Islet precursor cell (in vitro differentiated cells): ENCODE data around the gene CYP2A13.
"Not testable (repeated sequence)": the region's sequence is repeated elsewhere in the genome, so short reads cannot be mapped to it uniquely, and the experiment has no call there.

ENCODE experiments used
- DNase-seq: peaks from one replicate; pipeline ENCODE4 v3.0.0-alpha.2; 2018

Gene CYP2A13, protein sequence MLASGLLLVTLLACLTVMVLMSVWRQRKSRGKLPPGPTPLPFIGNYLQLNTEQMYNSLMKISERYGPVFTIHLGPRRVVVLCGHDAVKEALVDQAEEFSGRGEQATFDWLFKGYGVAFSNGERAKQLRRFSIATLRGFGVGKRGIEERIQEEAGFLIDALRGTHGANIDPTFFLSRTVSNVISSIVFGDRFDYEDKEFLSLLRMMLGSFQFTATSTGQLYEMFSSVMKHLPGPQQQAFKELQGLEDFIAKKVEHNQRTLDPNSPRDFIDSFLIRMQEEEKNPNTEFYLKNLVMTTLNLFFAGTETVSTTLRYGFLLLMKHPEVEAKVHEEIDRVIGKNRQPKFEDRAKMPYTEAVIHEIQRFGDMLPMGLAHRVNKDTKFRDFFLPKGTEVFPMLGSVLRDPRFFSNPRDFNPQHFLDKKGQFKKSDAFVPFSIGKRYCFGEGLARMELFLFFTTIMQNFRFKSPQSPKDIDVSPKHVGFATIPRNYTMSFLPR

DNA sequence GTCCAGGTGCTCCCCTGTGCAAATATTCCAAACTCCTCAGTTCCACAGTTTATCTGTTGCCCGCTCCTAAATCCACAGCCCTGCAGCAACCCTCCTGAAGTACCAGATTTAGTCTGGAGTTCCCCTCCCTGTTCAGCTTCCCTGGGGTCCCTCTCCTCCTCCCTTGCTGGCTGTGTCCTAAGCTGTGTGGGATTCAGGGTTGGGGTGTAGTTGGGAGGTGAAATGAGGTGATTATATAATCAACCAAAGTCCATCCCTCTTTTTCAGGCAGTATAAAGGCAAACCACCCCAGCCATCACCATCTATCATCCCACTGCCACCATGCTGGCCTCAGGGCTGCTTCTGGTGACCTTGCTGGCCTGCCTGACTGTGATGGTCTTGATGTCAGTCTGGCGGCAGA lies at the start of gene CYP2A13:
CYP2A13 (plus strand) TSS at position 301 of the 400 bp plus-strand sequence; CDS start at position 322, 21 bp downstream.
- no peak for DNase-seq

DNA sequence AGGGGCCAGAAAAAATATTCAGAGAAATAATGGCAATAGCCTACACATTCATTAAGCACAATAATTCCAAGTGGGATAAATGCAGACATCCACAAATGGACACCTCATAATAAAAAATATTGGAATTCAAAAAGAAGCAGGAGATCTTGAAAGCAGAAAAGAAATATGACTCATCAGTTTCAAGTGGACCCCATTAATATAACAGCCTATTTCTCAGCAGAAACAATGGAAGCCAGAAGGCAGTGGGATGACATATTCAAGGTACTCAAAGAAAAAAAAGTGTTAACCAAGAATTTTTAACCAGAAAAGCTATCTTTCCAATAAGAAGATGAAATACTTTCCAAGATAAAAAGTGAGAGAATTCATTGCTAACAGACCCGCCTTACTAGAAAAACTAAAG lies 48.4 kb upstream of the CYP2A13 start:
- DNase-seq, result no peak

DNA sequence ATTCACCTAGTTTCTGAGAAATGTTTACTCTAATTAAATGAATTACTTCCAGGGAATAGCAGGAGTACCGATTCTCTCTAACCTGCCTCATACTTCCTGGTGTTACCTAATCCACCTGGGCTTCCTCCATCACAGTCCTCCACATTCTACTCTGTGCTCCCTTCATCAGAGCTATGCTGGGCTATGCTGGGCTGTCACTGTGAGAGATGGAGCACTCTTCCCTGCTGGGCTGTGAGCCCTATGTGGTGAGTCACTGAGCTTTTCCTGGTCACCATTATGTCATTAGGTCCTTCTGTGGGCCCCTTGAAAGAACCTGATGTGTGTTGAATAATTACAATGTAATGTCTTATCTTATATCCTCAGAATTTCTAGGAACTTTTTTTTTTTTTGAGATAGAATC lies 43.2 kb upstream of the CYP2A13 start:
- DNase-seq, result not testable (repeated sequence)

DNA sequence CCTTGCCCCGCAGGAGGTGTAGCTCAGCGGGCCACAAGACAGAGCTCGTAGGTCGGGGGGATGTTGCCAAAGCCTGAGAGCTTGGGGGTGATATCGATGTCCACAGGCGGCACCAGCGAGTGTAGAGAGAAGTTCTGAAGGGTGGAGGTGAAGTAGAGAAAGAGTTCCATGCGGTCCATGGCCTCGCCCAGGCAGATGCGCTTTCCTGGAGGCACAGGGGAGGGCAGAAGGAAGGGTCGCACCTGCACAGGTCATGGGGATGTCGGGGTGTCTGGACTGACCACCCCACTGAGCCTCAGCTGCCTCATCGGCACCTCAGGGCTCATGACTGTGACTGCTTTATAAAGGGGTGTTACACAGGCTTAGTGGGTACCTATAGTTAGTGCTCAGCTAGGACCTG lies 37.8 kb upstream of the CYP2A13 start:
- DNase-seq, result no peak

DNA sequence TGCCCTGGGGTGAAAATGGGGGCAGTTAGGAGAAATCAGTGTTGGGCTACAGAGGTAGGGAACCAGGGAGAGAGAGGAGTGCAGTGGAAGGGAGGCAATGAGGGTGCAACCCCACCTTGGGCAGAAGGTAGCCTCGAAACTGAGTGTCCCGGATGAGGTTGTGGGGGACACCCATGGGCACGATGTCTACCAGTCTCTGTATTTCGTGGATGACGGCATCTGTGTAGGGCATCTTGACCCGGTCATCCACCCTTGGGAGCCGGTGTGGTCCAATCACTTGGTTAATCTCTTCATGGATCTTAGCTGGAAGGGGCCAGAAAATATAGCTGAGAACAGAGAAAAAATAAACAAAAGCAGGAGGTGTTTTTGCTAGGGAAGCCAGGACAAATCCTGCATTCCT lies 36.1 kb upstream of the CYP2A13 start:
- DNase-seq, result not testable (repeated sequence)

DNA sequence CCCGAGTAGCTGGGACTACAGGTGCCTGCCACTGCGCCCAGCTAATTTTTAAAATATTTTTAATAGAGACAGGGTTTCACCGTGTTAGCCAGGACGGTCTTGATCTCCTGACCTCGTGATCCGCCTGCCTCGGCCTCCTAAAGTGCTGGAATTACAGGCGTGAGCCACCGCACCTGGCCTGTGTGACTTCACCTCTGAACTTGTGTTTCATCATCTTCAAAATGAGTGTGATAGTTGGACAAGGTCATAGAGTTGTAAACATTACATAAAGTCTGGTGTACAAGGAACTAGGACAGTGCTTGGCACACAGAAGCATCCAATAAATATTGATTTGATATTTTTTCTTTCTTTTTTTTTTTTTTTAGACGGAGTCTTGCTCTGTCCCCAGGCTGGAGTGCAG lies 34.9 kb upstream of the CYP2A13 start:
- DNase-seq, result not testable (repeated sequence)

DNA sequence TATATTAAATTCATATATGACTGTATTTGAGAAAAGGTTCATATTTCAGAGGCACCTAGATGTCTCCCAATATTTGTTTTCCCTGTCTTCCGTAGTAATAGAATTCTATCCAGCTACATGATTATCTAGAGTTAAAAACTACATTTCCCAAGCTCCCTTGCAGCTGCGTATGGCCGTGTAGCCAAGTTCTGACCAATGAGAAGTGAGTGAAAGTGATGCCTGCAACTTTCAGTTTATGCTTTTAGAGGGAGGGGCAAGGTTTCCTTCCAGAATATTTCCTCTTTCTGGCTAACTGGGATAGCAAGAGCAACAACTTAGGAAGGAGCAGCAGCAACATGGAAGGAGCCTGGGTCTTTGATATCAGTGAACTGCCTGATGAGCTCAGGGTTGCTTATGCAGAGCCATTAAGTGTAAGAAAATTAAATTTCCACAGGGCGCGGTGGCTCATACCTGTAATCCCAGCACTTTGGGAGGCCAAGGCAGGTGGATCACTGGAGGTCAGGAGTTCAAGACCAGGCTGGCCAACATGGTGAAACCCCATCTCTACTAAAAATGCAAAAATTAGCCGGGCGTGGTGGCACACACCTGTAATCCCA lies 23.2 kb upstream of the CYP2A13 start:
- DNase-seq, result no peak

DNA sequence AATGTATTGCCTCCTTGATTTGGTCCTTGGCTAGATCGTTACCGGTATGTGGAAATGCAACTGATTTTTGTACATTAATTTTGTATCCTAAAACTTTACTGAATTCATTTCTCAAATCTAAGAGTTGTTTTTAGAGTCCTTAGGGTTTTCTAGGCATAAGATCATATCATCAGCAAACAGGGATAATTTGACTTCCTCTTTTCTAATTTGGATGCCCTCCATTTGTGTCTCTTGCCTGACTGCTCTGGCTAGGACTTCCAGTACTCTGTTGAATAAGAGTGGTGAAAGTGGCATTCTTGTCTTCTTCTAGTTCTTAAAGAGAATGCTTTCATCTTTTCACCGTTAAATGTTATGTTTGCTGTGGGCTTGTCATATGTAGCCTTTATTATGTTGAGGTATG lies 12.0 kb upstream of the CYP2A13 start:
- DNase-seq, result no peak

DNA sequence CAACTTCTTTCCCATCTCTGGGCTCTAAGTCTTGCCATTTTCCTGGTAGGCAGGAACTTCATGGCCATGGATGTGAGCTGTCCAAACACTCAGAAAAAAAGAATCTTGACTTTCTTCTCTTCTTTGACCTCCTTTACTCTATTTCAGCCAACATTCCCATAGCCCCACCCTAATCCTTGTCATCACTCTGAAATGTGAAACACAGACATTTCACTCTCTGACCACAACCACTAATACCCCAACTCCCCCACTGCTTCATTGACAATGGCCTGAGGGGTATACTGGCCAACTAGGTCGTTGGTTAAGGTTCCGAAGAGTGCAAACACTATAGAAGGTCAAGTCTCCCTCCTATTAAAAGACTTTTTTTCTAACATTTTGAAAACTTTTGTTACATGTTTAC lies 4.7 kb upstream of the CYP2A13 start:
- DNase-seq, result peak; percentile 60

DNA sequence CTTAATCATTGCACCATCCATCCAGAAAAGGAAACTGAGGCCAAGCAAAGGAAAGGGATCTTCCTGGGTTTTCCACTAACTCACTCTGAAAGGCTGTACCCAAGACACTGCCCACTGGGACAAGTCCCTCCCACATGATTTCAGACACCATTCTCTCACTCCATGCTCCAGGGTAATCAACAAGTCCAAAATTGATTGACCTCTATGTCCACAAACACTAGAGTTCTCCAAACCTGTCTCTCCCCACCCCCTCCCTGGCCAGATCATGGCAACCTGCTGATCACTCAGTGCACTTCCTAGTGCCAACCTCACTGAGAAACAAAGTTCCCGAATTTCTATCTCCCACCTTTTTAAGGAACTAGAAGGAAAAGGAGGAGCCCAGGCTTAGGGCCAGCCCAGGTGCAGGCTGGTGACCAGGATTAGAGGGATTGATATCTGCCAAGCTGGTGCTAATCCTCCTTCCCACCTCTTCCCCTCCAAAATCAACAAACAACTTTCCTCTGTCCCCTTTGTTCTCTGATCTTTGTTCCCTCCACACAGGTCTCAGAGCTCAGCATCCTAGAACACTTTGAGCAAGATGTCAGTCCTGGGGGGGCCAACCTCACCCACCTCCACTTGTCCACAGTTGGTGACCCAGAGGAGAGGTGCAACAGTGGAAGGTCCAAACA lies 2.4 kb upstream of the CYP2A13 start:
- DNase-seq, result no peak

DNA sequence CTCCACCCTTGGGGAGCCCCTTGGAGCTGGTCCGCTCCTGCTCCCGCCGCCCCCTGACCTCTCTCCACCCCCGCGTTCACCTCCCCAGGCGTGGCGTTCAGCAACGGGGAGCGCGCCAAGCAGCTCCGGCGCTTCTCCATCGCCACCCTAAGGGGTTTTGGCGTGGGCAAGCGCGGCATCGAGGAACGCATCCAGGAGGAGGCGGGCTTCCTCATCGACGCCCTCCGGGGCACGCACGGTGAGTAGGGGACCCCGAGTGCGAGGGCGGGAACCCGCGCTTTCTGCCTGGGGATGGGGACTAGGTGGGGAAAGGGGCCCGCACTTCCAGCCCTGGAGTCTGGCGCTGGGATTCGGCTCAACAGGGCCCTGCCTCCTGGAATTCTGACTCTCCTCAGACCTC lies 1.7 kb downstream of the CYP2A13 start:
- DNase-seq, result no peak

DNA sequence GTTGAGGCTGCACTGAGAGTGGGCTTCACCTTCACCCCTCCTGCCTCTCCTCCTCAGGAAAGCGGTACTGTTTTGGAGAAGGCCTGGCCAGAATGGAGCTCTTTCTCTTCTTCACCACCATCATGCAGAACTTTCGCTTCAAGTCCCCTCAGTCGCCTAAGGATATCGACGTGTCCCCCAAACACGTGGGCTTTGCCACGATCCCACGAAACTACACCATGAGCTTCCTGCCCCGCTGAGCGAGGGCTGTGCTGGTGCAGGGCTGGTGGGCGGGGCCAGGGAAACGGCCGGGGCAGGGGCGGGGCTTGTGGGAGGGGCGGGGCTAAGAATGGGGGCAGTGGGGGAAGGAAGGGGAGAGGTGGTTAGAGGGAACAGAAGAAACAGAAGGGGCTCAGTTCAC lies 7.5 kb downstream of the CYP2A13 start:
- DNase-seq, result no peak

DNA sequence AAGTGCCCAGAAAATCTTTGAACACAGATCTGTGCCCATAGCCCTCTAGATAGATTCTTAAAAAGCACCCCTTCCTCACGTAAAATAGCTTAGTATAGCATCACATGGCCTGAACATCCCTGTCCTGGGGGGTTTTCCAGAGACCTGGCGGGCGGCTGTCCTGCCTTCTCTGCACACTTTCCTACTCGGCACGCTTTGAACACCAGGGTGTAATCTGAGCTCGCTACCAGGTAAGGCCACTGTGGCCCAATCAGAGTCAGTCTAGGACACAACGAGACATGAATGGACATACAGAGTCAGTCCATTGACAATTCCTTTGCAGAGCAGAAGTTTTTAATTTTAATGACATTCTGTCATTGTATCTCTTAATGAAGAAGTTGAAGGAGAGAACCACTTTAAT lies 8.1 kb downstream of the CYP2A13 start:
- no peak for DNase-seq

DNA sequence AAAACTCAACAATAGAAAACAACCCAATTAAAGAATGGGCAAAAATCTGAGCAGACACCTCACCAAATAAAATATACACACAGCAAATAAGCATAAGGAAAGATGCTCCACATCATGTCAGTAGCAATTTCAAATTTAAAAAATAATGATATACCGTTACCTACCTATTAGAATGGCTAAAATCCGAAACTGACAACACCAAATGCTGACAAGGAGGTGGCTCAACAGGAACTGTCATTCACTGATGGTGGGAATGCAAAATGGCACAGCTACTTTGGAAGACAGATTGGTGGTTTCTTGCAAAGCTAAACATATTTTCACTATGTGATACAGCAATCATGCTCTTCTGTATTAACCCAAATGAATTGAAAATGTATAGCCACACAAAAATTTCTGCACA lies 9.1 kb downstream of the CYP2A13 start:
- no peak for DNase-seq

DNA sequence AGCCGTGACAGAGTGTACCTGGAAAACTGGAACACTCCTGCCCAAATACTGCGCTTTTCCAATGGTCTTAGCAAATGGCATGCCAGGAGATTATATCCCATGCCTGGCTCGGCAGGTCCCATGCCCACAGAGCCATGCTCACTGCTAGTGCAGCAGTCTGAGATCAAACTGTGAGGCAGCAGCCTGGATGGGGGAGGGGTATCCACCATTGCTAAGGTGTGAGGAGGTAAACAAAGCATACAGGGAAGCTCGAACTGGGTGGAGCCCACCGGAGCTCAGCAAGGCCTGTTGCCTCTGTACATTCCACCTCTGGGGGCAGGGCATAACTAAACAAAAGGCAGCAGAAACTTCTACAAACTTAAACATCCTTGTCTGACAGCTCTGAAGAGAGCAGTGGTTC lies 10.5 kb downstream of the CYP2A13 start:
- DNase-seq, result no peak

DNA sequence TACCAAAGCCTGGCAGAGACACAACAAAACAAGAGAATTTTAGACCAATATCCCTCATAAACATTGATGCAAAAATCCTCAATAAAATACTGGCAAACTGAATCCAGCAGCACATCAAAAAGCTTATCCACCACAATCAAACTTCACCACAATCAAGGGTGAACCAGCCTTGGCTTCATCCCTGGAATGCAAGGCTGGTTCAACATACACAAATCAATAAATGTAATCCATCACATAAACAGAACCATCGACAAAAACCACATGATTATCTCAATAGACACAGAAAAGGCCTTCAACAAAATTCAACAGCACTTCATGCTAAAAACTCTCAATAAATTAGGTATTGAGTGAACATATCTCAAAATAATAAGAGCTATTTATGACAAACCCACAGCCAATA lies 14.0 kb downstream of the CYP2A13 start:
- DNase-seq, result not testable (repeated sequence)

DNA sequence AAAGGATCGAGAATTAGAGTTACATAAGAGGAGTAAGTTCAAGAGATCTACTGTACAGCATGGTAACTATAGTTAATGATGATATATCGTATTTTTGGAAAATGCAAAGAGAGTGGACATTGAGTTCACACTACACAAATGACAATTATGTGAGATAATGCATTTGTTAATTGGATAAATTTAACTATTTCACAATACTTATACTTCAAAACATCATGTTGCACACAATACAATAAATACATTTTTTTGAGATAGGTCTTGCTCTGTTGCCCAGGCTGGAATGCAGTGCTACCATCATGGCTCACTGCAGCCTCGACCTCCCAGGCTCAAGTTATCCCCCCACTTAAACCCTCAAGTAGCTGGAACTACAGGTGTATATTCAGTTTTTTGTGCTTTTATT lies 17.9 kb downstream of the CYP2A13 start:
- no peak for DNase-seq

DNA sequence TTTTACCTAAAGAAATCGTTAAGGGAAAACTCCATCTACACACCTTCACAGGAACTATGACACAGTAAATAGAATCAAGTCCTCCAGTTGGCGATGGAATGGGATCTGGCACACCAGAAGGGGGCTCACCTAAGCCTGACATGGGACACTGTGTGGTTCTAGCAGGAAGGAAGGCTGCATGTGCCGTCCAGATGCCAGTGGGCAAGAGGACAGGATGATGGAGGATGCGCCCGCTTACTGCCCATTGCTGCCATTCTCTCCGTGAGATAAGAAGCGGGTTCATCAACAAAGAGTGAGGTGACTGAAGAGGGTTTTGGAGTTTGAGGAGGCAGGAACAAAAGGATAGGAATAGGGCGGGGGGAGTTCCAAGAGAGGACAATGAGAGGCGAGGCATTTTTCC lies 23.0 kb downstream of the CYP2A13 start:
- DNase-seq, result no peak

DNA sequence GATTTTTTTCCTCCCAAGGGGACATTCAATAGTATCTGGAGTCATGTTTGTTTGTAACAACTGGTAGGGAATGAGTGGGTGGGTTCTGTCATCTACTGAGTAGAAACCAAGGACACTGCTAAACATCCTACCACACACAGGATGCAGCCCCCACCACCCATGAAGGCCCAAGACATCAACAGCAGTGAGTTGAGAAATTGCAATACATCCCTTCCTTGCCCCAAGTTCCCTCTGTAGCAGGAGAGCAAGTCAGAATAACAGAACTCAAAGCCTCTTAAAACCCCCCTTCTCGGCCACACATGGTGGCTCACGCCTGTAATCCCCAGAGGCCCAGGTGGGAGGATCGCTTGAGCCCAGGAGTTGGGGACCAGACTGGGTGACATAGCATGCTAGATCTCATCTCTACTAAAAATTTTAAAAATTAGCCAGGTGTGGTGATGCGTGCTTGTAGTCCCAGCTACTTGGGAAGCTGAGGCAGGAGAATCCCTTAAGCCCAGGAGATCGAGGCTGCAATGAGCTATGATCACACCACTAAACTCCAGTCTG lies 23.6 kb downstream of the CYP2A13 start:
- DNase-seq, result no peak

DNA sequence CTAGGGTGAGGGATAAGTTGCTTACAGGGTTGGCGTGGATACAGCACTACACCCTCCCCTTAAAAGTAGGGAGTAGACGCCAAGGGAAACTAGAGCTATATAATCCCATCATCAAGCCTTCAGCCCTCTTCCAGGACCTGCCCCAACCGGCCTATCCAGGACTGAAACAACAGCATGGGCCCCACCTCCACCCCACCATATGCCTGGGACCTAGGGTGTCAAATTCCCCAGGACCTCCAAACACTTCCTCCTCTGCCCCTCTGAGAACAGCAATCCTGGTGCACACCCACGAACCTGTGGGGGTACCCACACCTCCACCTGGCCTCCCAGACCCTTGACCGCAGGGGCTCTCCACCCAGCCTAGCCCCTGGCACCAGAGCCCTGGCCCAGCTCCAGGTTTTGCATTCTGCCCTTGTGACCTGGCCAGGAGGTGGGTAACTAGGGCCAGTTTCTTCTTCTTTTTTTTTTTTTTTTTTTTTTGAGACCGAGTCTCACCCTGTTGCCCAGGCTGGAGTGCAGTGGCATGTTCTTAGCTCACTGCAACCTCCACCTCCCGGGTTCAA lies 24.6 kb downstream of the CYP2A13 start:
- DNase-seq, result peak; percentile 34

DNA sequence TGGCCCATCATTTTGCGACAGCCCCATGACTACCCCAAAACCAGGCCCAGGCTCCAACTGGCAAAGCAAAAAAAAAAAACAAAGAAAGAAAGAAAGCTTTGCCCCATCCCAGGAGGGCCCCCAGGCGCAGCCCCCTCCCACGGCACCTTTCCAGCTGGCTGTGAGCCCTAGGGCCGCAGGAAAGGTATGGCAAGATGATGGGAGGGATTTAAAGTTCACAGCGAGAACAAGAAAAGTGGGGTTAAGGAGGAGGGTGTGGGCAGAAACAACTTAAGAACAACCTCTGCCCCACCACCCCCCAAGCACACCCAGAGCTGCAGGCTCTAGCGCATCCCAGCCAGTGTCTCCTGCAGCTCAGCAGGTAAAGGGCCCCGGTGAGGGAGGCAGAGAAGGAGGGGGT lies 25.9 kb downstream of the CYP2A13 start, which contains the start of gene CYP2F1:
CYP2F1 (plus strand) TSS at position 301 of the 400 bp plus-strand sequence. CDS start 1,757 bp downstream, outside the sequence.
- DNase-seq, result no peak

DNA sequence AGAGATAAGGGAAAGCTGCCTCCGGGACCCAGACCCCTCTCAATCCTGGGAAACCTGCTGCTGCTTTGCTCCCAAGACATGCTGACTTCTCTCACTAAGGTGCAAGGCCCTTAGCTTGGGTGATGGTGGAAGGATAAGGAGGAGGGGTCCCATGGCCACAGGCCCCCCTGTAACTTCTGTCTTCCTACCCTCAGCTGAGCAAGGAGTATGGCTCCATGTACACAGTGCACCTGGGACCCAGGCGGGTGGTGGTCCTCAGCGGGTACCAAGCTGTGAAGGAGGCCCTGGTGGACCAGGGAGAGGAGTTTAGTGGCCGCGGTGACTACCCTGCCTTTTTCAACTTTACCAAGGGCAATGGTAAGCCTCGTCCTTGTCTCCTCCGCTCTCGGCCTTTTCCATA lies 28.0 kb downstream of the CYP2A13 start:
- no peak for DNase-seq
